CD1c-positive myeloid dendritic cell (primary cell): ENCODE measurements around the gene RAB3GAP2.
"Not testable (repeated sequence)": the region's sequence is repeated elsewhere in the genome, so short reads cannot be mapped to it uniquely, and the experiment has no call there.

Experiments used
- DNase-seq: peaks from one replicate; pipeline ENCODE4 v3.0.0-alpha.2; 2016; ENCODE audit errors: extremely low spot score

RAB3GAP2 gene

GRCh38 chr1:220139966-220140365, 132.3 kb downstream of the RAB3GAP2 start:
- DNase-seq, result no peak

GRCh38 chr1:220137019-220137786, 135.1 kb downstream of the RAB3GAP2 start:
- no peak for DNase-seq

- no peak for DNase-seq
Observed at GRCh38 chr1:220135755-220136154, 136.5 kb downstream of the RAB3GAP2 start.

GRCh38 chr1:220129479-220130210, 142.6 kb downstream of the RAB3GAP2 start:
- DNase-seq, result no peak

- DNase-seq, result no peak
Observed at GRCh38 chr1:220127076-220127475, 145.2 kb downstream of the RAB3GAP2 start.

- no peak for DNase-seq
Observed at GRCh38 chr1:220124542-220124941, 147.7 kb downstream of the RAB3GAP2 start.

GRCh38 chr1:220123889-220124288, 148.4 kb downstream of the RAB3GAP2 start:
- DNase-seq, result peak; percentile 7

GRCh38 chr1:220123066-220123465, 149.2 kb downstream of the RAB3GAP2 start:
- DNase-seq, result no peak

- DNase-seq, result no peak
Observed at GRCh38 chr1:220121791-220122530, 150.3 kb downstream of the RAB3GAP2 start.

- DNase-seq, result no peak
Observed at GRCh38 chr1:220119043-220119512, 153.2 kb downstream of the RAB3GAP2 start.

- DNase-seq, result peak; percentile 55
Observed at GRCh38 chr1:220113136-220113695, 159.0 kb downstream of the RAB3GAP2 start.

- DNase-seq, result not testable (repeated sequence)
Observed at GRCh38 chr1:220112600-220112999, 159.7 kb downstream of the RAB3GAP2 start.

GRCh38 chr1:220110473-220110872, 161.8 kb downstream of the RAB3GAP2 start:
- DNase-seq, result not testable (repeated sequence)

GRCh38 chr1:220099826-220100225, 172.4 kb downstream of the RAB3GAP2 start:
- no peak for DNase-seq
